Sigmoid colon (tissue), 4 donors: ENCODE measurements around the gene PUS7.
A peak's percentile ranks its signal among the peaks of the same experiment; 100 is the strongest.

Experiments used
- EP300 ChIP-seq, 4 donors: sonication (generic); formaldehyde crosslinking; IDR thresholded peaks; one replicate each; pipeline ENCODE4 v1.6.1; 2017; ENCODE audit warnings: antibody characterized with exemption in 4 of 4
- POLR2AphosphoS5 ChIP-seq, 4 donors: sonication (generic); formaldehyde crosslinking; IDR thresholded peaks; one replicate each; pipeline ENCODE4 v1.6.1; 2017; ENCODE audit warnings: antibody characterized with exemption in 4 of 4
- TF ChIP-seq, protein P1 (sequence below), 4 experiments: fragments of 450-650 bp in 3 of 4; fragments of 200-600 bp in 1 of 4; IDR thresholded peaks; one replicate each; pipeline ENCODE4 v1.5.1; 2016 to 2019; ENCODE audit warnings: antibody characterized with exemption in 4 of 4, mild to moderate bottlenecking in 3 of 4, moderate library complexity in 2 of 4

DNA sequence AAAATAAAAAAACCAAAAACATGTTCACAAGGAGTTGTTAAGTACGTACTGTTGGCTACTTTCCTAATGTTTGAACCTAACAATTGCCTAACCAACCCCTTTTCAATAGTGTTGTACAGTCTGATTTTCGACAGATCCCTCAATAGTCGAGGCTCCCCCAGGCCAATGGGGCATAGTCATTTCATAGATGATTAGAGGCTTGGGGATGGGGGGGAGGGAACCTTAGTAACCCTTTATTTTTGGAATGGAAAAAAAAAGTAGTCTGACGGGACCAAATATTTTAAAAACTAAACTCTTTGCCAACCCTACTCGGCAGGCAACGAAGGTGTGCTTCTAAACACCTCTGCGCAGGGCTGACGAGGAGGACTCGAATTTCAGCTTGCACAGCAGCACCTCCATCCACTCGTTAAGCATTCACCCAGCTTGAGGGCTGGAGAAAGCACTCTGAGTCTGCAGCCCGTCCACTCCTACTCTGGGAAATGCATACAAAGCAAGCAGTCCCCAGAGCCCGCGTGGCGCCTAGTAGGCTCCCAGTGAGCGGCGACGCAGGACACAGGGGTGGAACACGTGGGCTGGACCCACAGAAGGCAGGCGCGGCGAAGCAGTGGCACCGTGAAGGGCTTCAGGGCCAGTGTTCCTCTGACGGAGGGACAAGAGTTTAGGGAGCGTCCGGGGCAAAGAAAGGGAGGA, 899 bp downstream of the PUS7 start:
- TF ChIP-seq, protein P1, sequence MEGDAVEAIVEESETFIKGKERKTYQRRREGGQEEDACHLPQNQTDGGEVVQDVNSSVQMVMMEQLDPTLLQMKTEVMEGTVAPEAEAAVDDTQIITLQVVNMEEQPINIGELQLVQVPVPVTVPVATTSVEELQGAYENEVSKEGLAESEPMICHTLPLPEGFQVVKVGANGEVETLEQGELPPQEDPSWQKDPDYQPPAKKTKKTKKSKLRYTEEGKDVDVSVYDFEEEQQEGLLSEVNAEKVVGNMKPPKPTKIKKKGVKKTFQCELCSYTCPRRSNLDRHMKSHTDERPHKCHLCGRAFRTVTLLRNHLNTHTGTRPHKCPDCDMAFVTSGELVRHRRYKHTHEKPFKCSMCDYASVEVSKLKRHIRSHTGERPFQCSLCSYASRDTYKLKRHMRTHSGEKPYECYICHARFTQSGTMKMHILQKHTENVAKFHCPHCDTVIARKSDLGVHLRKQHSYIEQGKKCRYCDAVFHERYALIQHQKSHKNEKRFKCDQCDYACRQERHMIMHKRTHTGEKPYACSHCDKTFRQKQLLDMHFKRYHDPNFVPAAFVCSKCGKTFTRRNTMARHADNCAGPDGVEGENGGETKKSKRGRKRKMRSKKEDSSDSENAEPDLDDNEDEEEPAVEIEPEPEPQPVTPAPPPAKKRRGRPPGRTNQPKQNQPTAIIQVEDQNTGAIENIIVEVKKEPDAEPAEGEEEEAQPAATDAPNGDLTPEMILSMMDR (IDR thresholded peaks at IDR 0.05), result no peak
- TF ChIP-seq POLR2AphosphoS5 (IDR thresholded peaks at IDR 0.05) (peak in 1 of 4 donors; percentile 31), EP300 (IDR thresholded peaks at IDR 0.05) (no peak)
